Gastroesophageal sphincter (tissue), 3 donors: ENCODE measurements around the gene KIFC1.

Source experiments
- CTCF ChIP-seq, 4 experiments: fragments of 200-600 bp in 2 of 4; fragments of 450-650 bp in 2 of 4; sonication (generic) in 1 of 4; IDR thresholded peaks; one replicate each; pipeline ENCODE4 v1.5.1; 2017 to 2019; ENCODE audit warnings: antibody characterized with exemption in 4 of 4, mild to moderate bottlenecking in 2 of 4, moderate library complexity in 2 of 4
- POLR2A ChIP-seq, 2 donors: fragments of 450-650 bp; IDR thresholded peaks; one replicate each; pipeline ENCODE4 v1.6.1; 2017; ENCODE audit warnings: antibody characterized with exemption in 2 of 2, mild to moderate bottlenecking in 2 of 2, moderate library complexity in 1 of 2
- POLR2AphosphoS5 ChIP-seq: sonication (generic); formaldehyde crosslinking; IDR thresholded peaks from one replicate; pipeline ENCODE4 v1.6.1; 2017; ENCODE audit warnings: antibody characterized with exemption

GRCh38 chr6:33427585-33428223 lies 36.1 kb downstream of the KIFC1 start:
- TF ChIP-seq CTCF (IDR thresholded peaks at IDR 0.05): no peak
- no peak for TF ChIP-seq POLR2A (IDR thresholded peaks at IDR 0.05)
- no peak for TF ChIP-seq POLR2AphosphoS5
